Measurements from ENCODE around the gene IGFBP6. TPM values are rescaled to one million over a fixed set of nuclear protein-coding genes. Genes with fewer than 3 reads are reported as not detected.

Gene IGFBP6
- total RNA-seq, 2 donors from 2014 or later, result 7.2 to 14.6 TPM

GRCh38 chr12:53064613-53065436 is 32.6 kb upstream of the IGFBP6 start:
- Histone ChIP-seq H3K27me3 (no peaks in the 10 kb centered on the region), H3K9me3 (no peaks in the 10 kb centered on the region), H3K36me3 (no peaks in the 10 kb centered on the region), H3K4me1 (peaks cover 12% of the 10 kb centered on the region), H3K27ac (no peak overlapping the region), H3K9ac (ENCODE audit: low read depth in 2 of 2, low read length in 2 of 2) (no peak overlapping the region), H3K4me3 (no peak overlapping the region)
- no peak for TF ChIP-seq CTCF (IDR thresholded peaks at IDR 0.05)
- intact Hi-C loops (cut with DNase I), result loop anchor here (5.0 kb wide), 1 partner anchor 132 kb away; no protein-coding TSS in a partner anchor
- DNase-seq, result no peak

GRCh38 chr12:53065470-53065869 is 32.0 kb upstream of the IGFBP6 start:
- no peak for DNase-seq
- peaks cover 11% of the 10 kb centered on the region for H3K4me1 ChIP-seq
- TF ChIP-seq CTCF (IDR thresholded peaks at IDR 0.05), result no peak

GRCh38 chr12:53065975-53066931 is 31.2 kb upstream of the IGFBP6 start:
- Histone ChIP-seq H3K36me3 (no peaks in the 10 kb centered on the region), H3K4me1 (peaks cover 3% of the 10 kb centered on the region), H3K9me3 (no peaks in the 10 kb centered on the region)

More at GRCh38 chr12:53065470-53065869, 32.0 kb upstream of the IGFBP6 start:
- no peaks in the 10 kb centered on the region for H3K9me3 ChIP-seq
- intact Hi-C loops (cut with DNase I), result loop anchor here (5.0 kb wide), 1 partner anchor 132 kb away; no protein-coding TSS in a partner anchor
- no peak overlapping the region for H3K9ac ChIP-seq (ENCODE audit: low read depth in 2 of 2, low read length in 2 of 2)
- no peaks in the 10 kb centered on the region for H3K36me3 ChIP-seq
- H3K27ac ChIP-seq, result no peak overlapping the region
- no peak overlapping the region for H3K4me3 ChIP-seq
- H3K27me3 ChIP-seq, result no peaks in the 10 kb centered on the region

GRCh38 chr12:53067074-53067992 is 30.1 kb upstream of the IGFBP6 start:
- no peak for DNase-seq
- intact Hi-C loops (cut with DNase I), result loop anchor here (2.0 to 5.0 kb wide), 2 partner anchors 31 to 130 kb away; no protein-coding TSS in a partner anchor
- Histone ChIP-seq H3K4me3 (no peak overlapping the region), H3K36me3 (no peaks in the 10 kb centered on the region), H3K9ac (ENCODE audit: low read depth in 2 of 2, low read length in 2 of 2) (no peak overlapping the region), H3K27me3 (no peaks in the 10 kb centered on the region), H3K4me1 (no peaks in the 10 kb centered on the region), H3K27ac (no peak overlapping the region), H3K9me3 (no peaks in the 10 kb centered on the region)
- no peak for TF ChIP-seq CTCF (IDR thresholded peaks at IDR 0.05)

More at GRCh38 chr12:53065975-53066931, 31.2 kb upstream of the IGFBP6 start:
- H3K9ac ChIP-seq (ENCODE audit: low read depth in 2 of 2, low read length in 2 of 2), result no peak overlapping the region
- no peak overlapping the region for H3K4me3 ChIP-seq
- no peak overlapping the region for H3K27ac ChIP-seq
- peak; percentile 82 for DNase-seq
- intact Hi-C loops (cut with DNase I), result loop anchor here (2.0 to 5.0 kb wide), 2 partner anchors 33 to 131 kb away; no protein-coding TSS in a partner anchor
- TF ChIP-seq CTCF (IDR thresholded peaks at IDR 0.05), result peak; percentile 85
- no peaks in the 10 kb centered on the region for H3K27me3 ChIP-seq
